Activated CD8-positive, alpha-beta T cell treated with anti-CD3 and anti-CD28 coated beads for 36 hours (primary cell): ENCODE measurements around the gene ATG4B. TPM values are rescaled to one million over a fixed set of nuclear protein-coding genes. Genes with fewer than 3 reads are reported as not detected.
A peak's percentile ranks its signal among the peaks of the same experiment; 100 is the strongest.

ENCODE experiments used
- ATAC-seq: fragments of 200-7000 bp; cut with Tn5 transposase; one replicate; pipeline ENCODE4 v1.10.0; 2021; ENCODE audit warnings: mild to moderate bottlenecking, moderate library complexity
- CTCF ChIA-PET: fragments of 350-600 bp; sonication (Branson Sonifier 250); formaldehyde crosslinking; loops from one replicate; lab custom pipeline; 2021; ENCODE audit warnings: antibody characterized with exemption; lab: Charles Lee
- POLR2A ChIA-PET: fragments of 350-600 bp; sonication (Branson Sonifier 250); formaldehyde crosslinking; loops from one replicate; lab custom pipeline; 2021; ENCODE audit warnings: antibody characterized with exemption; lab: Charles Lee
- DNase-seq: peaks from one replicate; pipeline ENCODE4 v3.0.0-alpha.2; 2020
- H3K27ac Mint-ChIP-seq: one replicate; pipeline ENCODE4 v1.8.0; 2021; ENCODE audit warnings: mild to moderate bottlenecking, mixed read lengths
- H3K27me3 Mint-ChIP-seq: one replicate; pipeline ENCODE4 v1.8.0; 2021; ENCODE audit warnings: mixed read lengths
- H3K36me3 Mint-ChIP-seq: one replicate; pipeline ENCODE4 v1.8.0; 2021; ENCODE audit warnings: low read depth, mixed read lengths
- H3K4me1 Mint-ChIP-seq: one replicate; pipeline ENCODE4 v1.8.0; 2021; ENCODE audit warnings: low read depth, mixed read lengths
- H3K4me3 Mint-ChIP-seq: one replicate; pipeline ENCODE4 v1.8.0; 2021; ENCODE audit warnings: mild to moderate bottlenecking, moderate library complexity, mixed read lengths
- H3K9me3 Mint-ChIP-seq: one replicate; pipeline ENCODE4 v1.8.0; 2021; ENCODE audit warnings: mixed read lengths
- intact Hi-C: fragments of 100-400 bp; cut with micrococcal nuclease; formaldehyde crosslinking; loops from one replicate; pipeline ENCODE4 v1.10.0; 2022
- total RNA-seq, 2 experiments: library from RNA; stranded (reverse); gene quantifications; one replicate each; pipeline ENCODE4 v1.2.3, GENCODE V29; 2021
- TF ChIP-seq, protein P1 (sequence below): fragments of 200-600 bp; IDR thresholded peaks from one replicate; pipeline ENCODE4 v1.8.0; 2022; ENCODE audit warnings: antibody characterized with exemption, mild to moderate bottlenecking

Gene ATG4B
- total RNA-seq, 2 experiments from 2014 or later: 90.7 to 94.6 TPM

DNA sequence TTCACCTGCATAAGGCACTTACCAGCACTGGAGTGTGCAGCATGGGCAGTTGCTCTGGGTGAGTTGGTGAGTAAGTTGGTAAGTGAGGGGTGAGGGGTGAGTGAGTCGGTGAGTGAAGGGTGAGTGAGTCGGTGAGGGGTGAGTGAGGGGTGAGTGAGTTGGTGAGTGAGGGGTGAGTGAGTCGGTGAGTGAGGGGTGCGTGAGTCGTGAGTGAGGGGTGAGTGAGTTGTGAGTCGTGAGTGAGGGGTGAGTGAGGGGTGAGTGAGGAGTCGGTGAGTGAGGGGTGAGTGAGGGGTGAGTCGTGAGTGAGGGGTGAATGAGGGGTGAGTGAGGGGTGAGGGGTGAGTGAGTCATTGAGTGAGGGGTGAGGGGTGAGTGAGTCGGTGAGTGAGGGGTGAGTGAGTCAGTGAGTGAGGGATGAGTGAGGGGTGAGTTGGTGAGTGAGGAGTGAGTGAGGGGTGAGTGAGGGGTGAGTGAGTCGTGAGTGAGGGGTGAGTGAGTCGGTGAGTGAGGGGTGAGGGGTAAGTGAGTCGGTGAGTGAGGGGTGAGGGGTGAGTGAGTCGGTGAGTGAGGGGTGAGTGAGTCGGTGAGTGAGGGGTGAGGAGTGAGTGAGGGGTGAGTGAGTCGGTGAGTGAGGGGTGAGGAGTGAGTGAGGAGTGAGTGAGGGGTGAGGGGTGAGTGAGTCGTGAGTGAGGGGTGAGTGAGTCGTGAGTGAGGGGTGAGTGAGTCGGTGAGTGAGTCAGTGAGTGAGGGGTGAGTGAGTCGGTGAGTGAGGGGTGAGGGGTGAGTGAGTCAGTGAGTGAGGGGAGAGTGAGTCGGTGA is 17.7 kb upstream of the ATG4B start:
- Mint-ChIP-seq H3K4me1 (peaks cover 46% of the 10 kb centered on the region), H3K9me3 (peaks cover 7% of the 10 kb centered on the region), H3K36me3 (peaks cover 43% of the 10 kb centered on the region), H3K4me3 (no peak overlapping the region), H3K27me3 (no peaks in the 10 kb centered on the region), H3K27ac (peak overlapping the region; percentile 93)
- no peak for ATAC-seq
- ChIA-PET CTCF (no interaction called here), POLR2A (no interaction called here)
- intact Hi-C loops: no loop called here
- TF ChIP-seq, protein P1, sequence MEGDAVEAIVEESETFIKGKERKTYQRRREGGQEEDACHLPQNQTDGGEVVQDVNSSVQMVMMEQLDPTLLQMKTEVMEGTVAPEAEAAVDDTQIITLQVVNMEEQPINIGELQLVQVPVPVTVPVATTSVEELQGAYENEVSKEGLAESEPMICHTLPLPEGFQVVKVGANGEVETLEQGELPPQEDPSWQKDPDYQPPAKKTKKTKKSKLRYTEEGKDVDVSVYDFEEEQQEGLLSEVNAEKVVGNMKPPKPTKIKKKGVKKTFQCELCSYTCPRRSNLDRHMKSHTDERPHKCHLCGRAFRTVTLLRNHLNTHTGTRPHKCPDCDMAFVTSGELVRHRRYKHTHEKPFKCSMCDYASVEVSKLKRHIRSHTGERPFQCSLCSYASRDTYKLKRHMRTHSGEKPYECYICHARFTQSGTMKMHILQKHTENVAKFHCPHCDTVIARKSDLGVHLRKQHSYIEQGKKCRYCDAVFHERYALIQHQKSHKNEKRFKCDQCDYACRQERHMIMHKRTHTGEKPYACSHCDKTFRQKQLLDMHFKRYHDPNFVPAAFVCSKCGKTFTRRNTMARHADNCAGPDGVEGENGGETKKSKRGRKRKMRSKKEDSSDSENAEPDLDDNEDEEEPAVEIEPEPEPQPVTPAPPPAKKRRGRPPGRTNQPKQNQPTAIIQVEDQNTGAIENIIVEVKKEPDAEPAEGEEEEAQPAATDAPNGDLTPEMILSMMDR: no peak
- peak; percentile 47 for DNase-seq

DNA sequence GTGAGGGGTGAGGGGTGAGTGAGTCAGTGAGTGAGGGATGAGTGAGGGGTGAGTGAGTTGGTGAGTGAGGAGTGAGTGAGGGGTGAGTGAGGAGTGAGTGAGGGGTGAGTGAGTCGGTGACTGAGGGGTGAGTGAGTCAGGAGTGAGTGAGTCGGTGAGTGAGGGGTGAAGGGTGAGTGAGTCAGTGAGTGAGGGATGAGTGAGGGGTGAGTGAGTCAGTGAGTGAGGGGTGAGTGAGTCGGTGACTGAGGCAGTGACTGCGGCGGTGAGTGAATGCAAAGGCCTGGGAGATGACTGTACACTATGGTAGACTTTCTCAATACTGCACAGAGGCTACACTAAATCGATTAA is 17.1 kb upstream of the ATG4B start:
- peaks cover 7% of the 10 kb centered on the region for H3K9me3 Mint-ChIP-seq
- CTCF ChIA-PET: no interaction called here
- peaks cover 43% of the 10 kb centered on the region for H3K36me3 Mint-ChIP-seq
- H3K27me3 Mint-ChIP-seq: no peaks in the 10 kb centered on the region
- peak; percentile 85 for DNase-seq
- POLR2A ChIA-PET: no interaction called here
- H3K4me3 Mint-ChIP-seq: no peak overlapping the region
- intact Hi-C loops: no loop called here
- peak; percentile 85 for ATAC-seq
- TF ChIP-seq, protein P1: no peak
- peaks cover 42% of the 10 kb centered on the region for H3K4me1 Mint-ChIP-seq
- peak overlapping the region; percentile 66 for H3K27ac Mint-ChIP-seq

DNA sequence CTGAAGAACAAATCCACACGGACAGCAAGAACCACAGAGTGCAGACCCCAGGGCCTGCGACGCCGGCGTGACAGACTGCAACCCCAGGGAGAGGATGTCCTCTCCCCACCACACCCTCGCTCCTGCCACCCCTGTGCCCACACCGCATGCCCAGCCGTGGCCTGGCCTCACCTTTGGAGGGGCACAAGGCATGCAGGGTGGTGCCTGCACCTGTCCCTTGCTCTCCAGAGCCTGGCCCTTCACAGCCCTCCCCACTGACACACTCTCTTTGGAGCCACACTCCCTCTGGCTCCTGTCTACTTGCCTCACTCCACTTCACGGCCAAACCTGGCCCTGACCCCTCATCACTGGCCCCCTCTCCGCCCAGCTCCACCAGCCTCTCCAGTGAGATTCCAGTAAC is 9.8 kb upstream of the ATG4B start:
- intact Hi-C loops: no loop called here
- H3K36me3 Mint-ChIP-seq: peaks cover 31% of the 10 kb centered on the region
- H3K27ac Mint-ChIP-seq: no peak overlapping the region
- H3K4me1 Mint-ChIP-seq: peaks cover 21% of the 10 kb centered on the region
- ATAC-seq (no peak), DNase-seq (no peak)
- ChIA-PET POLR2A (no interaction called here), CTCF (no interaction called here)
- TF ChIP-seq, protein P1: no peak
- no peaks in the 10 kb centered on the region for H3K9me3 Mint-ChIP-seq
- H3K27me3 Mint-ChIP-seq: no peaks in the 10 kb centered on the region
- no peak overlapping the region for H3K4me3 Mint-ChIP-seq

DNA sequence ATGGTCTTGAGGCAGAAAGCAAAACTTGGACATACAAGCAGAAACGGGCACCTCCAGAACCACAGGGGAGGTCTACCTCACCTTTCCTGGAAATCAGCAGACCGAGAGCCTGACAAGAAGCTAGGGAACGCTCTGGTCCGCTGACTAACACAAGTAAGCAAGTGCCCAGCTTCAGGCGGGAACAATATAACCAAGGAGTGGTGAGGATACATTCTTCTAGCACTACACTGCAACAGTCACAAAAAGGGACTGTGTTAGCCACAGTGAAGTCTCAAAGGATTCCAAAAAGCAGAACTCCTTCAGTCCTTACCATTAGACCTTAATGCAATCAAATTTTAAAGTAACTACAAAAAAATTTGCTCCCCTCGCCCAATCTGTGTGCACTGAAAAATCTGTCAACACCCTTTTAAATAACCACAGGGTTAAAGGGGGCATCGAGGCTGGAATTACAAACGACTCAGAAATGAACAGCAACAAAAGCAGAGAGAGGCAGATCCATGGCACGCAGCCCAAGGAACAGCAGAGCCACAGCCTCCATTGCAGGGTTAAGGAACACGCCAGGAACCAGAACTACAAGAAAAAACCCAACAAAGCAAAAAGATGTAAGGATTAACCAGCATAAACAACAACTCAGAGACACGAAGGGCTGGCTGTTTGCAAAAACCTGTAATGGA is 7.6 kb upstream of the ATG4B start:
- ATAC-seq: no peak
- TF ChIP-seq, protein P1: no peak
- Mint-ChIP-seq H3K9me3 (no peaks in the 10 kb centered on the region), H3K4me1 (peaks cover 25% of the 10 kb centered on the region), H3K36me3 (peaks cover 34% of the 10 kb centered on the region), H3K27ac (no peak overlapping the region), H3K27me3 (no peaks in the 10 kb centered on the region), H3K4me3 (no peak overlapping the region)
- ChIA-PET CTCF (interaction anchor here (2.5 kb wide), 1 partner anchor 20 kb away, joined by 7 read pairs; no protein-coding TSS in a partner anchor), POLR2A (no interaction called here)
- DNase-seq: no peak
- intact Hi-C loops: no loop called here
